ENCODE data around the gene EIF1B. TPM values are rescaled to one million over a fixed set of nuclear protein-coding genes. Genes with fewer than 3 reads are reported as not detected.

Gene EIF1B
- total RNA-seq, 4 donors from 2014 or later = 5.2 to 90.2 (median 25.2) TPM

- no peak overlapping the region for H3K4me3 ChIP-seq
- no peaks in the 10 kb centered on the region for H3K27me3 ChIP-seq
- no peak overlapping the region for H3K27ac ChIP-seq
- H3K36me3 ChIP-seq = no peaks in the 10 kb centered on the region
- in situ Hi-C loops (cut with MboI; ENCODE audit: low pct_ligation_motif_present in 1 of 4, low pct_unique_long_range_greater_than_20kb in 1 of 4, low sequenced_read_pairs in 3 of 4) = loop anchor here (25.0 kb wide), 2 partner anchors 246 to 1546 kb away; no protein-coding TSS in a partner anchor
- H3K9me3 ChIP-seq = no peaks in the 10 kb centered on the region
- intact Hi-C loops (cut with DNase I; ENCODE audit: low total_unique reads) = no loop called here
- no peaks in the 10 kb centered on the region for H3K4me1 ChIP-seq
- no peak for TF ChIP-seq EP300 (IDR thresholded peaks at IDR 0.05; ENCODE audit: low read depth)
- no peak for DNase-seq
Observed at GRCh38 chr3:40341671-40342070, 32.2 kb downstream of the EIF1B start.

- Histone ChIP-seq H3K36me3 (no peaks in the 10 kb centered on the region), H3K4me1 (no peaks in the 10 kb centered on the region), H3K27ac (no peak overlapping the region), H3K4me3 (no peak overlapping the region), H3K27me3 (no peaks in the 10 kb centered on the region), H3K9me3 (no peaks in the 10 kb centered on the region)
- TF ChIP-seq POLR2AphosphoS5 (IDR thresholded peaks at IDR 0.05) = no peak
- intact Hi-C loops (cut with DNase I; ENCODE audit: low total_unique reads) (no loop called here), in situ Hi-C loops (cut with MboI; ENCODE audit: low pct_ligation_motif_present in 1 of 4, low pct_unique_long_range_greater_than_20kb in 1 of 4, low sequenced_read_pairs in 3 of 4) (no loop called here)
- DNase-seq = no peak
Observed at GRCh38 chr3:40350529-40350928, 41.0 kb downstream of the EIF1B start.

DNA sequence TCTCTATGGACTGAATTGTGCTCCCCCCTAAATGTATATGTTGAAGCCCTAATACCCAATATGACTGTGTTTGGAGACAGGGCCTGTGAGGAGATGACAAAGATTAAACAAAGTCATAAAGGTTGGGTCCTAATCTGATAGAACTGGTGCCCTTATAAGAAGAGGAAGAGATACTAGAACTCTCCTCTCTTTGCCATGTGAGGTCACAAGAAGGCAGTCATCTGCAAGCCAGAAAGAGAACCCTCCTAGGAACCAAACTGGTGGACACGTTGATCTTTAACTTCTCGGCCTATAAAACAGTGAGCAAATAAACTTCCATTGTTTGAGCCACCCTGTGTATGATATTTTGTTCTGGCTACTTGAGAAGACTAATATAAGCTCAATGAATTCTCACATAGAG, 45.9 kb downstream of the EIF1B start:
- H3K4me1 ChIP-seq = no peaks in the 10 kb centered on the region
- H3K9me3 ChIP-seq = no peaks in the 10 kb centered on the region
- no peak for DNase-seq
- H3K27me3 ChIP-seq = no peaks in the 10 kb centered on the region
- intact Hi-C loops (cut with DNase I; ENCODE audit: low total_unique reads) = no loop called here
- H3K4me3 ChIP-seq = no peak overlapping the region
- WGBS, 2 donors (ENCODE audit: low coverage in 1 of 2) = 21 to 45% methylated on average over 2 of the region's 2 CpGs
- TF ChIP-seq POLR2A (IDR thresholded peaks at IDR 0.05) = no peak
- TF ChIP-seq, protein P1, sequence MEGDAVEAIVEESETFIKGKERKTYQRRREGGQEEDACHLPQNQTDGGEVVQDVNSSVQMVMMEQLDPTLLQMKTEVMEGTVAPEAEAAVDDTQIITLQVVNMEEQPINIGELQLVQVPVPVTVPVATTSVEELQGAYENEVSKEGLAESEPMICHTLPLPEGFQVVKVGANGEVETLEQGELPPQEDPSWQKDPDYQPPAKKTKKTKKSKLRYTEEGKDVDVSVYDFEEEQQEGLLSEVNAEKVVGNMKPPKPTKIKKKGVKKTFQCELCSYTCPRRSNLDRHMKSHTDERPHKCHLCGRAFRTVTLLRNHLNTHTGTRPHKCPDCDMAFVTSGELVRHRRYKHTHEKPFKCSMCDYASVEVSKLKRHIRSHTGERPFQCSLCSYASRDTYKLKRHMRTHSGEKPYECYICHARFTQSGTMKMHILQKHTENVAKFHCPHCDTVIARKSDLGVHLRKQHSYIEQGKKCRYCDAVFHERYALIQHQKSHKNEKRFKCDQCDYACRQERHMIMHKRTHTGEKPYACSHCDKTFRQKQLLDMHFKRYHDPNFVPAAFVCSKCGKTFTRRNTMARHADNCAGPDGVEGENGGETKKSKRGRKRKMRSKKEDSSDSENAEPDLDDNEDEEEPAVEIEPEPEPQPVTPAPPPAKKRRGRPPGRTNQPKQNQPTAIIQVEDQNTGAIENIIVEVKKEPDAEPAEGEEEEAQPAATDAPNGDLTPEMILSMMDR (IDR thresholded peaks at IDR 0.05) = no peak
- no peak for TF ChIP-seq POLR2AphosphoS5 (IDR thresholded peaks at IDR 0.05)
- no peak for TF ChIP-seq EP300 (IDR thresholded peaks at IDR 0.05; ENCODE audit: low read depth)
- no peaks in the 10 kb centered on the region for H3K36me3 ChIP-seq
- H3K27ac ChIP-seq = no peak overlapping the region
- in situ Hi-C loops (cut with MboI; ENCODE audit: low pct_ligation_motif_present in 1 of 4, low pct_unique_long_range_greater_than_20kb in 1 of 4, low sequenced_read_pairs in 3 of 4) = no loop called here

GRCh38 chr3:40358454-40358853, 48.9 kb downstream of the EIF1B start:
- Histone ChIP-seq H3K4me1 (no peaks in the 10 kb centered on the region), H3K4me3 (no peak overlapping the region), H3K36me3 (no peaks in the 10 kb centered on the region), H3K27me3 (no peaks in the 10 kb centered on the region), H3K9me3 (no peaks in the 10 kb centered on the region), H3K27ac (no peak overlapping the region)
- TF ChIP-seq, protein P1 (IDR thresholded peaks at IDR 0.05) = no peak
- TF ChIP-seq POLR2AphosphoS5 (IDR thresholded peaks at IDR 0.05) (no peak), POLR2A (IDR thresholded peaks at IDR 0.05) (no peak), EP300 (IDR thresholded peaks at IDR 0.05; ENCODE audit: low read depth) (no peak)
- in situ Hi-C loops (cut with MboI; ENCODE audit: low pct_ligation_motif_present in 1 of 4, low pct_unique_long_range_greater_than_20kb in 1 of 4, low sequenced_read_pairs in 3 of 4) (no loop called here), intact Hi-C loops (cut with DNase I; ENCODE audit: low total_unique reads) (no loop called here)
- DNase-seq = no peak
- 76% methylated on average over 1 of the region's 1 CpG; no CpG with 5 or more reads in 1 of the 2 donors for WGBS, 2 donors (ENCODE audit: low coverage in 1 of 2)

Other genes starting within 250 kb of the EIF1B start
- gene ENTPD3, start 77.5 kb downstream of the EIF1B start, total RNA-seq = 1 to 10 TPM in 3 of 4 donors, under 1 TPM in 1; 0.37 to 7.2 (median 2.0) TPM
- gene RPL14, start 147.6 kb downstream of the EIF1B start, total RNA-seq = 100 to 1,000 TPM in 3 of 4 donors, 10 to 100 TPM in 1; 90.1 to 299 (median 194) TPM
- 1 to 10 TPM; 2.0 to 7.9 (median 4.8) TPM for gene ZNF619, start 167.4 kb downstream of the EIF1B start, total RNA-seq
- gene ZNF620, start 196.3 kb downstream of the EIF1B start, total RNA-seq = 1 to 10 TPM in 3 of 4 donors, not detected in 1; 2.6 to 8.0 (median 4.3) TPM
- 10 to 100 TPM; 11.9 to 21.9 (median 16.2) TPM for gene ZNF621, start 215.3 kb downstream of the EIF1B start, total RNA-seq

All from transverse colon (tissue), 4 donors.